Endodermal cell (in vitro differentiated cells): Measurements from ENCODE around the gene CEP112. TPM values are rescaled to one million over a fixed set of nuclear protein-coding genes. Genes with fewer than 3 reads are reported as not detected.

Experiments used
- DNase-seq: peaks from one replicate; pipeline ENCODE4 v3.0.0-alpha.2; 2017
- H3K27ac ChIP-seq: 2 replicates; pipeline ENCODE4 v1.5.1; 2013; ENCODE audit warnings: mild to moderate bottlenecking, low read depth, low read length, moderate library complexity
- H3K27me3 ChIP-seq: 2 replicates; pipeline ENCODE4 v1.6.1; 2013; ENCODE audit warnings: mild to moderate bottlenecking, low read length, moderate library complexity; ENCODE audit not compliant: insufficient read depth, control insufficient read depth, poor library complexity, severe bottlenecking
- H3K36me3 ChIP-seq: 2 replicates; pipeline ENCODE4 v1.7.0; 2013; ENCODE audit warnings: mild to moderate bottlenecking, low read length, moderate library complexity; ENCODE audit not compliant: control insufficient read depth, insufficient read depth
- H3K4me1 ChIP-seq: one replicate; pipeline ENCODE4 v1.7.0; 2013; ENCODE audit warnings: low read length; ENCODE audit not compliant: control insufficient read depth, insufficient read depth
- H3K4me3 ChIP-seq: 2 replicates; pipeline ENCODE4 v1.5.1; 2013; ENCODE audit warnings: mild to moderate bottlenecking, low read length, moderate library complexity
- H3K9ac ChIP-seq: 2 replicates; pipeline ENCODE4 v1.6.1; 2013; ENCODE audit warnings: mild to moderate bottlenecking, low read length, moderate library complexity; ENCODE audit not compliant: poor library complexity, severe bottlenecking; ENCODE audit errors: extremely low read depth
- H3K9me3 ChIP-seq: 2 replicates; pipeline ENCODE4 v1.6.1; 2013; ENCODE audit warnings: mild to moderate bottlenecking, low read length, moderate library complexity; ENCODE audit not compliant: control insufficient read depth
- H3K27ac Mint-ChIP-seq: 2 replicates; pipeline ENCODE4 v1.8.0; 2020; ENCODE audit warnings: mixed read lengths
- H3K27me3 Mint-ChIP-seq: 2 replicates; pipeline ENCODE4 v1.8.0; 2021; ENCODE audit warnings: mild to moderate bottlenecking, mixed read lengths; ENCODE audit not compliant: insufficient read depth
- H3K36me3 Mint-ChIP-seq: 2 replicates; pipeline ENCODE4 v1.8.0; 2020; ENCODE audit warnings: low read depth, mixed read lengths
- H3K4me1 Mint-ChIP-seq: 2 replicates; pipeline ENCODE4 v1.8.0; 2020; ENCODE audit warnings: mixed read lengths
- H3K4me3 Mint-ChIP-seq: 2 replicates; pipeline ENCODE4 v1.8.0; 2020; ENCODE audit warnings: mild to moderate bottlenecking, moderate library complexity, mixed read lengths
- H3K9me3 Mint-ChIP-seq: 2 replicates; pipeline ENCODE4 v1.8.0; 2020; ENCODE audit warnings: mild to moderate bottlenecking, mixed read lengths
- CTCF ChIP-seq: fragments of 200-600 bp; sonication (generic); conservative IDR thresholded peaks from 2 replicates; pipeline ENCODE4 v1.5.0; 2021; ENCODE audit warnings: antibody characterized with exemption, mild to moderate bottlenecking
- WGBS, 2 experiments: methylation state at CpG; one replicate each; pipeline versions ENCODE4 v1.1.5 to v1.1.7; 2013; ENCODE audit warnings: missing lambda C conversion rate in 2 of 2, mixed read lengths in 1 of 2; ENCODE audit not compliant: insufficient coverage in 1 of 2, insufficient read length in 1 of 2; 5-methylcytosine and 5-hydroxymethylcytosine counted together
- total RNA-seq, 2 donors: library from RNA; stranded (reverse); fragmentation: NEBNext Ultra II Directional in 1 of 2; extraction: Animal tissue kit (Norgen Biotek cat#: 25700) in 1 of 2; gene quantifications; 2 replicates in 1 of 2; 3 replicates in 1 of 2; pipeline ENCODE4 v1.2.1, GENCODE V29; 2021

Gene CEP112
- total RNA-seq, 2 donors from 2014 or later, result 15.2 to 21.4 TPM

GRCh38 chr17:65730711-65731169 lies 461.2 kb downstream of the CEP112 start:
- no peak overlapping the region for H3K4me3 Mint-ChIP-seq
- H3K9ac ChIP-seq, result no peak overlapping the region
- H3K27ac ChIP-seq, result no peak overlapping the region
- no peaks in the 10 kb centered on the region for H3K27me3 Mint-ChIP-seq
- no peaks in the 10 kb centered on the region for H3K4me1 ChIP-seq
- H3K27me3 ChIP-seq, result no peaks in the 10 kb centered on the region
- no peaks in the 10 kb centered on the region for H3K9me3 ChIP-seq
- no peak overlapping the region for H3K27ac Mint-ChIP-seq
- H3K36me3 Mint-ChIP-seq, result no peaks in the 10 kb centered on the region
- TF ChIP-seq CTCF, result no peak
- peaks cover 2% of the 10 kb centered on the region for H3K4me1 Mint-ChIP-seq
- no peak for DNase-seq
- H3K9me3 Mint-ChIP-seq, result no peaks in the 10 kb centered on the region
- H3K4me3 ChIP-seq, result no peak overlapping the region
- 94 to 100% methylated on average over 2 to 3 of the region's 3 CpGs for WGBS, 2 experiments
- no peaks in the 10 kb centered on the region for H3K36me3 ChIP-seq

GRCh38 chr17:65729207-65729606 lies 462.7 kb downstream of the CEP112 start:
- no peak overlapping the region for H3K4me3 Mint-ChIP-seq
- TF ChIP-seq CTCF, result no peak

GRCh38 chr17:65727832-65728231 lies 464.1 kb downstream of the CEP112 start:
- no peaks in the 10 kb centered on the region for H3K36me3 Mint-ChIP-seq
- H3K4me1 ChIP-seq, result no peaks in the 10 kb centered on the region

More at GRCh38 chr17:65729207-65729606, 462.7 kb downstream of the CEP112 start:
- Histone ChIP-seq H3K4me1 (no peaks in the 10 kb centered on the region), H3K4me3 (no peak overlapping the region), H3K36me3 (no peaks in the 10 kb centered on the region), H3K9me3 (no peaks in the 10 kb centered on the region), H3K27me3 (no peaks in the 10 kb centered on the region), H3K9ac (no peak overlapping the region), H3K27ac (no peak overlapping the region)
- no peak overlapping the region for H3K27ac Mint-ChIP-seq
- no peaks in the 10 kb centered on the region for H3K36me3 Mint-ChIP-seq
- no peaks in the 10 kb centered on the region for H3K27me3 Mint-ChIP-seq
- no peak for DNase-seq
- H3K9me3 Mint-ChIP-seq, result no peaks in the 10 kb centered on the region
- WGBS, 2 experiments, result 100% methylated on average over 1 of the region's 3 CpGs
- peaks cover 2% of the 10 kb centered on the region for H3K4me1 Mint-ChIP-seq

More at GRCh38 chr17:65727832-65728231, 464.1 kb downstream of the CEP112 start:
- H3K4me3 Mint-ChIP-seq, result no peak overlapping the region
- no peak overlapping the region for H3K4me3 ChIP-seq
- H3K27ac Mint-ChIP-seq, result no peak overlapping the region
- H3K9me3 Mint-ChIP-seq, result no peaks in the 10 kb centered on the region
- no peaks in the 10 kb centered on the region for H3K9me3 ChIP-seq
- no peak for DNase-seq
- H3K27me3 ChIP-seq, result no peaks in the 10 kb centered on the region
- TF ChIP-seq CTCF, result no peak
- H3K9ac ChIP-seq, result no peak overlapping the region
- WGBS, 2 experiments, result 89 to 98% methylated on average over 1 to 2 of the region's 2 CpGs
- H3K4me1 Mint-ChIP-seq, result peaks cover 2% of the 10 kb centered on the region
- no peaks in the 10 kb centered on the region for H3K27me3 Mint-ChIP-seq
- H3K36me3 ChIP-seq, result no peaks in the 10 kb centered on the region
- no peak overlapping the region for H3K27ac ChIP-seq
